Gastroesophageal sphincter (tissue), 4 donors: ENCODE results near the gene TPM3. TPM values are rescaled to one million over a fixed set of nuclear protein-coding genes. Genes with fewer than 3 reads are reported as not detected.

ENCODE experiments used
- ATAC-seq: fragments of 150-250 bp; one replicate; pipeline ENCODE4 v1.9.1; 2016; ENCODE audit warnings: mild to moderate bottlenecking, moderate library complexity
- H3K27ac ChIP-seq, 4 donors: fragments of 200-600 bp; sonication (generic) in 3 of 4; 1 replicate in 3 of 4; 2 replicates in 1 of 4; pipeline ENCODE4 v1.5.1; 2016 to 2019
- H3K27me3 ChIP-seq: fragments of 200-600 bp; sonication (generic); one replicate; pipeline ENCODE4 v1.5.1; 2019
- H3K36me3 ChIP-seq, 2 donors: fragments of 200-600 bp; sonication (generic); one replicate each; pipeline ENCODE4 v1.5.1; 2019; ENCODE audit warnings: control low read depth in 1 of 2
- H3K4me1 ChIP-seq, 3 donors: fragments of 200-600 bp; sonication (generic); 1 replicate in 2 of 3; 2 replicates in 1 of 3; pipeline ENCODE4 v1.5.1; 2016 to 2019; ENCODE audit warnings: control low read depth in 2 of 3
- H3K4me3 ChIP-seq, 2 donors: fragments of 200-600 bp; sonication (generic); one replicate each; pipeline ENCODE4 v1.5.1; 2019; ENCODE audit warnings: mild to moderate bottlenecking in 1 of 2, moderate library complexity in 1 of 2
- H3K9me3 ChIP-seq, 3 donors: fragments of 200-600 bp; sonication (generic); one replicate each; pipeline ENCODE4 v1.5.1; 2017 to 2019; ENCODE audit warnings: control low read depth in 2 of 3
- EP300 ChIP-seq: sonication (generic); formaldehyde crosslinking; IDR thresholded peaks from one replicate; pipeline ENCODE4 v1.6.1; 2017; ENCODE audit warnings: antibody characterized with exemption, mild to moderate bottlenecking
- POLR2A ChIP-seq, 2 donors: fragments of 450-650 bp; IDR thresholded peaks; one replicate each; pipeline ENCODE4 v1.6.1; 2017; ENCODE audit warnings: antibody characterized with exemption in 2 of 2, mild to moderate bottlenecking in 2 of 2, moderate library complexity in 1 of 2
- POLR2AphosphoS5 ChIP-seq: sonication (generic); formaldehyde crosslinking; IDR thresholded peaks from one replicate; pipeline ENCODE4 v1.6.1; 2017; ENCODE audit warnings: antibody characterized with exemption
- WGBS, 2 donors: methylation state at CpG; one replicate each; pipeline ENCODE4 v1.1.5; 2018; ENCODE audit warnings: low coverage in 1 of 2; 5-methylcytosine and 5-hydroxymethylcytosine counted together
- total RNA-seq, 4 donors: library from RNA; depleted of rRNA; stranded (reverse); fragments of >200 nt; gene quantifications; one replicate each; pipeline ENCODE4 v1.1.0, GENCODE V29; 2016
- TF ChIP-seq, protein P1 (sequence below), 4 experiments: fragments of 200-600 bp in 2 of 4; fragments of 450-650 bp in 2 of 4; sonication (generic) in 1 of 4; IDR thresholded peaks; one replicate each; pipeline ENCODE4 v1.5.1; 2017 to 2019; ENCODE audit warnings: antibody characterized with exemption in 4 of 4, mild to moderate bottlenecking in 2 of 4, moderate library complexity in 2 of 4

The TPM3 gene
- total RNA-seq, 4 donors from 2014 or later, result 95.9 to 275 (median 151) TPM

- peaks cover 5 to 69% (median 14%) of the 10 kb centered on the region in 3 donors for H3K4me1 ChIP-seq
- peaks cover 0 to 38% of the 10 kb centered on the region in 2 donors for H3K36me3 ChIP-seq
- no peak overlapping the region for H3K4me3 ChIP-seq
Observed at GRCh38 chr1:154222518-154222917, 30.6 kb upstream of the TPM3 start.

GRCh38 chr1:154221278-154222001 lies 29.5 kb upstream of the TPM3 start:
- Histone ChIP-seq H3K27ac (peak overlapping the region; percentile 83 to 99 (median 98)), H3K36me3 (peaks cover 0 to 38% of the 10 kb centered on the region in 2 donors), H3K4me3 (peak overlapping the region; percentile 57 to 71), H3K27me3 (no peaks in the 10 kb centered on the region), H3K9me3 (no peaks in the 10 kb centered on the region), H3K4me1 (peaks cover 5 to 77% (median 14%) of the 10 kb centered on the region in 3 donors)
- ATAC-seq, result peak; percentile 35
- TF ChIP-seq POLR2AphosphoS5 (no peak), POLR2A (IDR thresholded peaks at IDR 0.05) (no peak), EP300 (no peak)
- TF ChIP-seq, protein P1, sequence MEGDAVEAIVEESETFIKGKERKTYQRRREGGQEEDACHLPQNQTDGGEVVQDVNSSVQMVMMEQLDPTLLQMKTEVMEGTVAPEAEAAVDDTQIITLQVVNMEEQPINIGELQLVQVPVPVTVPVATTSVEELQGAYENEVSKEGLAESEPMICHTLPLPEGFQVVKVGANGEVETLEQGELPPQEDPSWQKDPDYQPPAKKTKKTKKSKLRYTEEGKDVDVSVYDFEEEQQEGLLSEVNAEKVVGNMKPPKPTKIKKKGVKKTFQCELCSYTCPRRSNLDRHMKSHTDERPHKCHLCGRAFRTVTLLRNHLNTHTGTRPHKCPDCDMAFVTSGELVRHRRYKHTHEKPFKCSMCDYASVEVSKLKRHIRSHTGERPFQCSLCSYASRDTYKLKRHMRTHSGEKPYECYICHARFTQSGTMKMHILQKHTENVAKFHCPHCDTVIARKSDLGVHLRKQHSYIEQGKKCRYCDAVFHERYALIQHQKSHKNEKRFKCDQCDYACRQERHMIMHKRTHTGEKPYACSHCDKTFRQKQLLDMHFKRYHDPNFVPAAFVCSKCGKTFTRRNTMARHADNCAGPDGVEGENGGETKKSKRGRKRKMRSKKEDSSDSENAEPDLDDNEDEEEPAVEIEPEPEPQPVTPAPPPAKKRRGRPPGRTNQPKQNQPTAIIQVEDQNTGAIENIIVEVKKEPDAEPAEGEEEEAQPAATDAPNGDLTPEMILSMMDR (IDR thresholded peaks at IDR 0.05), result no peak
- WGBS, 2 donors, result 0% methylated on average over 10 to 13 of the region's 28 CpGs

More at GRCh38 chr1:154222518-154222917, 30.6 kb upstream of the TPM3 start:
- H3K27ac ChIP-seq, result peak overlapping the region in 3 of 4 donors; percentile 97 to 99 (median 98)
- TF ChIP-seq POLR2AphosphoS5 (no peak), EP300 (no peak), POLR2A (IDR thresholded peaks at IDR 0.05) (no peak)
- TF ChIP-seq, protein P1 (IDR thresholded peaks at IDR 0.05), result no peak
- WGBS, 2 donors, result 100% methylated on average over 1 of the region's 1 CpG
- no peak for ATAC-seq
- H3K9me3 ChIP-seq, result no peaks in the 10 kb centered on the region
- no peaks in the 10 kb centered on the region for H3K27me3 ChIP-seq

GRCh38 chr1:154220970-154221277 lies 29.0 kb upstream of the TPM3 start:
- Histone ChIP-seq H3K4me1 (peaks cover 5 to 76% (median 14%) of the 10 kb centered on the region in 3 donors), H3K36me3 (peaks cover 0 to 37% of the 10 kb centered on the region in 2 donors), H3K27me3 (no peaks in the 10 kb centered on the region), H3K27ac (peak overlapping the region; percentile 83 to 99 (median 98)), H3K9me3 (no peaks in the 10 kb centered on the region), H3K4me3 (peak overlapping the region; percentile 57 to 71)
- peak in 1 of 2 donors; percentile 51 for TF ChIP-seq POLR2A (IDR thresholded peaks at IDR 0.05)
- no peak for TF ChIP-seq EP300
- WGBS, 2 donors, result no CpG with 5 or more reads among the region's 33 CpGs
- ATAC-seq, result no peak

- Histone ChIP-seq H3K4me1 (peaks cover 5 to 70% (median 14%) of the 10 kb centered on the region in 3 donors), H3K36me3 (peaks cover 0 to 31% of the 10 kb centered on the region in 2 donors), H3K9me3 (no peaks in the 10 kb centered on the region), H3K27ac (peak within 1 kb of the TSS; percentile 96 to 99 (median 98)), H3K27me3 (no peaks in the 10 kb centered on the region), H3K4me3 (peak within 1 kb of the TSS; percentile 71 to 79)
- peak; percentile 99 for ATAC-seq
- no peak for TF ChIP-seq EP300
- TF ChIP-seq POLR2AphosphoS5, result peak; percentile 91
- peak; percentile 44 to 62 for TF ChIP-seq POLR2A (IDR thresholded peaks at IDR 0.05)
- WGBS, 2 donors, result 0% methylated on average over 9 of the region's 73 CpGs; no CpG with 5 or more reads in 1 of the 2 donors
Observed at GRCh38 chr1:154220071-154220969, 28.4 kb upstream of the TPM3 start, which contains the start of gene UBAP2L. Gene UBAP2L (plus strand): TSS chr1:154220955. CDS start chr1:154225124, 4,169 bp downstream.

- no peak for ATAC-seq
- Histone ChIP-seq H3K27me3 (no peaks in the 10 kb centered on the region), H3K9me3 (no peaks in the 10 kb centered on the region), H3K27ac (peak overlapping the region; percentile 96 to 99 (median 98)), H3K36me3 (peaks cover 0 to 35% of the 10 kb centered on the region in 2 donors), H3K4me1 (peaks cover 5 to 62% (median 14%) of the 10 kb centered on the region in 3 donors), H3K4me3 (peak overlapping the region; percentile 71 to 79)
- WGBS, 2 donors, result 6 to 31% methylated on average over 4 of the region's 5 CpGs
- TF ChIP-seq, protein P1 (IDR thresholded peaks at IDR 0.05), result no peak
- TF ChIP-seq POLR2A (IDR thresholded peaks at IDR 0.05), result no peak
- no peak for TF ChIP-seq EP300
- no peak for TF ChIP-seq POLR2AphosphoS5
Observed at GRCh38 chr1:154219541-154219940, 27.6 kb upstream of the TPM3 start.
